ENCODE measurements around the gene GTPBP1. TPM values are rescaled to one million over a fixed set of nuclear protein-coding genes. Genes with fewer than 3 reads are reported as not detected.

The GTPBP1 gene
- total RNA-seq, 1 donor from 2014 or later = 18.1 TPM

- DNase-seq (ENCODE audit: low read depth in 2 of 2) = no peak
Observed at GRCh38 chr22:38756711-38757463, 51.1 kb downstream of the GTPBP1 start.

GRCh38 chr22:38757464-38757757, 51.7 kb downstream of the GTPBP1 start:
- DNase-seq (ENCODE audit: low read depth in 2 of 2) = no peak

GRCh38 chr22:38758276-38758945, 52.7 kb downstream of the GTPBP1 start:
- no peak for DNase-seq (ENCODE audit: low read depth in 2 of 2)

- no peak for DNase-seq (ENCODE audit: low read depth in 2 of 2)
Observed at GRCh38 chr22:38759005-38759404, 53.3 kb downstream of the GTPBP1 start.

- DNase-seq (ENCODE audit: low read depth in 2 of 2) = no peak
Observed at GRCh38 chr22:38760477-38761201, 54.9 kb downstream of the GTPBP1 start.

DNA sequence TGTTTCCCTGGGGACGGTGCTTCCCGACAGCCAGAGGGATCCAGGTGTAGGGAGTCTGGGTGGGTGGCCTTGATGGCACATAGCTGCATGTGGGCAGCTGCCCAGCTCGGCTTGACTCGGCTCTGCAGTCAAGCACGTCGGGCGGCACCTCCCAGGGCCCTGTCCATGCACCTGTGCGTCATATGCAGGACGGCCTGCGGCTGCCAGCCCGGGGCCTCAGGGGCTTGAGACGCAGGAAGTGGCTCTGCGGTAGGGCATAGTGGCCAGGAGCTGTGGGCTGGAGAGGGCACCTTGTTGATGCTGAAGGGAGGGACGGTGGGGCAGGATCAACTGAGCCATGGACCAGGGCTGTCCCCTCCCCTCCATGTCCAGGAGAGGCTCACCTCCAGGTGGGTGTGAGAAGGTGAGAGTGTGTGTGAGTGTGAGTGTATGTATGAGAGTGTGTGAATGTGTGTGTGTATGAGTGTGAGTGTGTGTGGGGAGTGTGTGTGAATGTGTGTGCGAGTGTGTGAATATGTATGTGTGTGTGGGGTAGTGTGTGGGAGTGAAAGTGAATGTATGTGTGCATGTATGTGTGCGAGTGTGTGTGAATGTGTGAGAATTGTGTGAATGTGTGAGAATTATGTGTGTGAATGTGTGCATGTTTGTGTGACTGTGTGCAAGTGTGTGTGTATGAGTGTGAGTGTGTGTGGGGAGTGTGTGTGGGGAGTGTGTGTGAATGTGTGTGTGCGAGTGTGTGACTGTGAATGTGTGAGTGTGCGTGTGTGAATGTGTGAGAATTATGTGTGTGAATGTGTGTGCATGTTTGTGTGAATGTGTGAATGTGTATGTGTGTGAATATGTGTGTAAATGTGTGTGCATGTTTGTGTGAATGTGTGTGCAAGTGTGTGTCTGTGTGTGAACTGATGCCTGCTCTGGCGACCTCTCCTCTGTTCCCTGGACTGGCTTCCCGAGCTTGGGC, 55.7 kb downstream of the GTPBP1 start:
- DNase-seq (ENCODE audit: low read depth in 2 of 2) = no peak

- DNase-seq (ENCODE audit: low read depth in 2 of 2) = no peak
Observed at GRCh38 chr22:38762551-38762983, 56.8 kb downstream of the GTPBP1 start.

DNA sequence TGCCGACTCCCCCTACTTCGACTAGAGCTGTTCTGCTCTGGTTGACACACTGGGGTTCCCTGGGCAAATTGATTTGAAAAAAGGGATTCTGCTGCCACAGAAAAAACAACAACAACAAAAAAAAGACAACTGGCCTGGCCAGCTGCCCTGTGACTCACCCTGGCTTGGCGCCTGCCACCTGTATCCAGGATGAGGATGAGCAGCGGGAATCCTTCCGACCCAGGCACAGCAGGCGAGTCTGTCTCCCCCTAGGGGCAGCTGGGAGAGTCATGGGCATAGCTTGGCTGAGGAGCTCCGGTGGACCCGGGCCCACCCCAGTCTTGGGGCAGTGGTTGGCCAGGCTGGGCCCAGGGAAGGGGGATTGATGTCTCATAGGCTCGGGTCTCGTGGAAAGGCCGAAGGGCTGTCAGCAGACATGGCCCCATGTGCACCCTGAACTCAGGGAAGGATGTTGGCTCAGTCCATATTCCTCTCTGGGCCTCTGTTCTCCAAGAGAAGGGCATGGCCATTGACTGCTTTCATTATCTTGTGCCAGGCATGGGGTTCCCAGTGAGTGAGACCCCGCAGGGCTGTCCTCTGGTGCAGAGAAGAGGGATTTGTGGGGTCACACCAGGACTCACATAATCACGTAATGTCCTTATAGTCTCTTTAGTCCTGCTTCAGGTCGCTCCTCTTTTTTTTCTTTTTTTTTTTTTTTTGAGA, 60.5 kb downstream of the GTPBP1 start:
- DNase-seq (ENCODE audit: low read depth in 2 of 2) = peak; percentile 54 to 89

GRCh38 chr22:38767313-38767712, 61.6 kb downstream of the GTPBP1 start:
- no peak for DNase-seq (ENCODE audit: low read depth in 2 of 2)

GRCh38 chr22:38768036-38768435, 62.3 kb downstream of the GTPBP1 start:
- DNase-seq (ENCODE audit: low read depth in 2 of 2) = no peak

DNA sequence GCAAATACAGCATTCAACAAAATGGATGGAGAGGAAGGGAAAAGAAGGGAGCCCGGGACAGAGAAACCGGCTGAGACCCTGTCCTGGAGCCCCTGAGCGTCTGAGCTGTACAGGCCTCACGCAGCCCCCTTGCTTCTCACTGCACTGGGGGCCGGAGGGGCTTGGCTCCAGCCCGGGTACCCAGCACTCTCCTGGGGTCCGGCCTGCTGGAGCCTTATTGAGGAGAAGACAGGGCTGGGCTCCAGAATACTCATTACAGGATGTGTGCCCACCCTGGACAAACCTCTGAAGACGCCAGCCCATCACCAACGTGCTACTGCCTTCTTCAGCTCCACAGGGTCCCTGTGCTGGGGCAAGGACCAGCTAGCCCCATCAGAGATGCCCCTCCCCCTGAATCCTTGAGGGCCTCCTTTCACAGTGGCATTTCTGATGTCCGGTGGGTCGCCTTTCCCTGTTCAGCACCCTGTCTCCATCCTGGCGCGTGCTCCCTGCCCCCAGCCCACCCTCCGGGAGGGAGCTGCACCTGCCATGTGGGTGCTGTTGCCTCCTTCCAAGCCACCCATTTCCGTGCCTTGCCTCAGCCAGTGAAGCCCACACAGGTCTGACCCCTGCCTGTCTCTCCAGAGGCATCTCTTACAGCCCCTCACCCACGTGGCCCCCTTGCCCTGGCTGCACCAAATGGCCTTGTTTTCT, 64.7 kb downstream of the GTPBP1 start:
- no peak for DNase-seq (ENCODE audit: low read depth in 2 of 2)

- no peak for DNase-seq (ENCODE audit: low read depth in 2 of 2)
Observed at GRCh38 chr22:38772623-38772873, 66.8 kb downstream of the GTPBP1 start.

DNA sequence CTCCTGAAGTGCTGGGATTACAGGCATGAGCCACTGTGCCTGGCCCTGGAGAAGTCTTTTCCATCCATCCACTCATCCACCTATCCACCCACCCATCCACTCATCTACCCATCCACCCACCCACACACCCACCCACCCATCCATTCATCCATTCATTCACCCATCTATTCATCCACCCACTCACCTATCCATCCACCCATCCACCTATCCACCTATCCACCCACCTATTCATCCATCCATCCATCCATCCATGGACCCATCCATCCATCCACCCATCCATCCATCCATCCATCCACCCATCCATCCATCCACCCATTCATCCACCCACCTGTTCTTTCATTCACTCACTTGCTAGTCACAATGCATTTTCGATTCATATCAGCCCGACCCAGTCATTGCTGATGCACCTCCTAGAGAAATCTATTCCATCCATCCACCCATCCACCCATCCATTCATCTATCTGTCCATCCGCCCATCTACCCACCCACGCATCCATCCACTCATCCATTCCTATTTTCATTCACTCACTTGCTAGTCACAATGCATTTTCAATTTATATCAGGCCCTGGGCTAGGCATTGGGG, 67.7 kb downstream of the GTPBP1 start:
- DNase-seq (ENCODE audit: low read depth in 2 of 2) = no peak

- DNase-seq (ENCODE audit: low read depth in 2 of 2) = no peak
Observed at GRCh38 chr22:38774496-38775166, 68.9 kb downstream of the GTPBP1 start.

- DNase-seq (ENCODE audit: low read depth in 2 of 2) = no peak
Observed at GRCh38 chr22:38775656-38776055, 69.9 kb downstream of the GTPBP1 start.

GRCh38 chr22:38776086-38776485, 70.3 kb downstream of the GTPBP1 start:
- DNase-seq (ENCODE audit: low read depth in 2 of 2) = peak in 1 of 2 donors; percentile 17

- DNase-seq (ENCODE audit: low read depth in 2 of 2) = no peak
Observed at GRCh38 chr22:38777087-38777671, 71.4 kb downstream of the GTPBP1 start.

DNA sequence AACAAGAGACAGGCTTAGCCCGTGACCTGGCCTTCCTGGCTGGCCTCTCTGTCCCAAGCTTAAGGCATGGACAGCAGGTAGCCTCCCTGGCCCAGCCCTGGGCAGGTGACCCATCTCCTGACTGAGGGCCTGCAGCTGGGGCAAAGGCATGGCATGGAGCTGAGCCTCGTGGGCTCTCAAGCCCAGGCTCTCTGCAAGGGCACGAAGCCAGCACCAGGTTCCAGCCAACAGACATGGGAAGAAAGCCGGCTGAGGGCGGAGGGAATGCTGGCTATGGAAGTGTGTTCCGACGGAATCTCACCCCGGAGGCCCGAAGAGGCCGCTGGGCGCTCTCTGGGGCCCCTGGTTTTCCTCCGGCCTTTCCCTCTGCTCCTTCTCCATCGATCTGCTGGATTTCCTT, 75.3 kb downstream of the GTPBP1 start:
- no peak for DNase-seq (ENCODE audit: low read depth in 2 of 2)

DNA sequence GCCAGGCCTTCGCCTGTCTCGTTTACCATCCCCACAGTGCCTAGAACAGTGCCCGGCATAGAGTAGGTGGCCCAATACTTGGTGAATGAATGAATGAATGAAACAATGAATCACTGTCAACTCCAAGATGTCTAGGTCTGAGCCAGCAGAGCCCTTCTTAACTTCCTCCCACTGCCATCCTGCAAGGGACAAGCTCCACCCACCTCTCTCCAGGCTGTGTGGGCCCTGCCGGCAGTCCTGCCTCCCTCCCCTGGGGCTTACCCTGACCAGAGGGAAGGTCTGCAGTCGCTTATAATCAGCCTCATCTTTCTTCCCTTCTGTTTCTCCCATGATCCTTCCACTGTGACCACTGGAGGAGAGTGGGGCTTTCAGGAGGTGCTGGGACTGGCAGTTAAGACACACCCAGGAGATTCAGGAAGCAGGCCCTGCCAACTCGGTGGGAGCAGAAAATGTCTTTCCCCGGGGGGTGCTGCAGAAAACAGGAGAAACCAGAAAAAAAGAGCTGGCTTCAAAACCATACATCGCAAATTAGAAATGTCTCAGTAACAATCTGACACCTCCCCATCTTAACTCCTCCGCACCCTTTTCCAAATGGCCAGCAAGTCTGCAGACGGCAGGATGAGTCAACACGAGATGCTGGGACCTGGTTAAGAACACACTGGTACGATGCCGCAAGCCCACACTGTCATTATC, 76.8 kb downstream of the GTPBP1 start:
- peak in 1 of 2 donors; percentile 20 for DNase-seq (ENCODE audit: low read depth in 2 of 2)
